ENCODE results near the gene PALM3.
"Not testable (repeated sequence)": the region's sequence is repeated elsewhere in the genome, so short reads cannot be mapped to it uniquely, and the experiment has no call there.

The PALM3 gene

GRCh38 chr19:14059093-14059480 is 2.8 kb downstream of the PALM3 start:
- peak; percentile 46 for DNase-seq

DNA sequence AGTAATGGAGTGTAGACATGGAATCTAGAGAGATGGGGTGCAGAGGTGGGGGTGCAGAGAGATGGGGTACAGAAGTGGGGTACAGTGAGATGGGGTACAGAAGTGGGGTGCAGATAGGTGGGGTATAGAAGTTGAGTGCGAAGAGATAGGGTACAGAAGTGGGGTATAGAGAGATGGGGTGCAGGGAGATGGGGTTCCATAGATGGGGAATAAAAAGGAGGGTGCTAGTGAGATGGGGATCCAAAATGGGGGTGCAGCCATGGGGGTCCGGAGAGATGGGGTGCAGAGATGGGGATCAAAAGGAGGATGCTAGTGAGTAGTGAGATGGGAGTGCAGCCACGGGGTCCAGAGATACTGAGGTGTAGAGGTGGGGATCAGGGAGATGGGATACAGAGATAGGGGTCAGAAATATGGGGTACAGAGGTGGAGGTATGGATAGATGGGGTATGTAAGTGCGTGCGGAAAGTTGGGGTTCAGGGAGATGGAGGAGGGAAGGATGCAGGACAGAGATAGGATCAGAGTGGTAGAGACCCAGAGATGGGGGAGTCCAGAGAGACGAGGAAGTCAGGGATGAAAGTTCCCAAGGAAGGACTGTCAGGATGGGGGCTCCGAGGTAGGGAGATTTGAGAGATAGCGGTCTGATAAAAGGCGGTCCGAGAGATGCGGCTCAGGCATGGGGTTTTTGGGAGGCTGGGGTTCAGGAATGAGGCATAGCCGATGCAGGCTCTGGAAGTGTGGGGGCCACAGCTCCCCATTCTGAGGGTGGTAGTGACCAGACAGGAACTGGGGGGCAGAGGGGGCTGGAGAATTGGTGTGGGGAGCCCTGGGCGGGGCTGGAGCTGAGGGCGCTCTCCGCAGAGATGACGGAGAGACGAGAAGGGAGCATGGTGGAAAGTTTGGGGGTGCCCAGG is 3.4 kb downstream of the PALM3 start:
- no peak for DNase-seq

GRCh38 chr19:14056741-14057356 is 5.0 kb downstream of the PALM3 start:
- DNase-seq, result no peak

- DNase-seq, result no peak
These were observed 5.7 kb downstream of the PALM3 start for GRCh38 chr19:14056069-14056666.

DNA sequence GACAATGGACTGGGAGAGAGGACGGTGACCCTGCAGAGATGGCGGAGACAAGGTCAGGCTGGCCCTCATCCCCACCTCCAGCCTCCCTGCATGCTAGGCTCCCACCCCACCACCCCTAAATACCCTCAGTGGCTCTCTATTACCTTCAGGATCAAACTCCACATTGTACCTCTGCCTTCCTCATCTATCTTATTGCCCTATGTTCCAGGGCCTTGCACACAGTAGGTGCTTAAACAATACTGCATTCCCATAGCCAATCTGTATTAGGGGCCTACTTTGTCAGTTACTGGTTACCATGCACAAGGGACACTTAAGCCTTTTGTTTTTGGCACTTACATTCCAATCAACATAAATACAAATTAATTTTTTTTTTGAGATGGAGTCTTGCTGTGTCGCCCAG is 6.5 kb downstream of the PALM3 start:
- no peak for DNase-seq

GRCh38 chr19:14054721-14055120 is 7.2 kb downstream of the PALM3 start:
- DNase-seq, result no peak

GRCh38 chr19:14054099-14054498 is 7.8 kb downstream of the PALM3 start:
- DNase-seq, result no peak

DNA sequence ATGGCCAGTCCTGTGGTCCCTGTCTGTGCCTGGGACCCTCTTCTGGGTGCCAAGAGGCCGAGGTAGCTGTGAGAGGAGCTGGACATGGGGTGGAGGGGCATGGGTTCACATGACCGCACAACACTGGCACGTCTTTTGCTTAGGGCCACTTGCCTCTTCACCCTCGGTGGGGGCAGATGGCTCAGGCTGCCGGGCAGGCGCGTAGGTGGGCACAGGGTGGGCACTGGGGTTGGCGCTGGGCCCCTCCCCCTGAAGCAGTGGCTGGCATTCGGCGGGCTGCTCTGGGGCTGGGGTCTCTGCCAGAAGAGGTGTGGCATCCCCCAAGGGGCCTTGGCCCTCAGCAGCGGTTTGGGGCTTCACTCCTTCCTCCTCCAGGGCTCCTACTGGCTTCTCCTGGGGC is 8.4 kb downstream of the PALM3 start:
- DNase-seq, result no peak

DNA sequence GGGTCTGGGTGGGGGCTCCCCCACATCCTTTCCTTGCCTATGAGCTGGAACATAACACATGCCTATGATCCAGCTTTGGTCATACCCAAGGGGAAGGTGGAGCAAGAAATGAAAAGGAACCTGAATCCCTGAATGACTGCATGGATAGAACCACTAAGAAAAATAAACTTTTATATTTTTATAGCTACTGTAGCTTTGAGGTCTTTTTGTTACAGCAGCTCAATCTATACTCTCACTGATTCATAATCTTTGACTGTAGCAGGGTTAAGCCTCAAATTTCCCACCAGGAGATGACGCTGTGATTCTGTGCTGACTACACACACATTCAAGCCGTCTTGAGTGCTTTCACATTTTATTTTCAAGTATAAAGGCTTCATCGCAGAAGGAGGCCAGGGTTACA is 8.8 kb downstream of the PALM3 start:
- DNase-seq, result no peak

DNA sequence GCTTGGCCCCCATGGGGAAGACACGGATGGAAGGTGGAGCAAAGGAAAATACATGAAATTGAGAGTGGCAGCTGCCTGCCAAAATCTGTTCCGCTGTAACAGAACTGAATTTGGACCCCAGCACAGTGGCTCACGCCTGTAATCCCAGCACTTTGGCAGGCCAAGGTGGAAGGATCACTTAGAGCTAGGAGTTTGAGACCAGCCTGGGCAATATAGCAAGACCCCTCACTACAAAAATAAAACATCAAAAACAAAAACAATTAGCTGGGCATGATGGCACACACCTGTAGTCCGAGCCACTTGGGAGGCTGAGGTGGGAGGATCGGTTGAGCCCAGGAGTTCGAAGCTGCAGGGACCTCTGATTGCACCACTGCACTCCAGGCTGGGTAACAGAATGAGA is 9.4 kb downstream of the PALM3 start:
- no peak for DNase-seq

DNA sequence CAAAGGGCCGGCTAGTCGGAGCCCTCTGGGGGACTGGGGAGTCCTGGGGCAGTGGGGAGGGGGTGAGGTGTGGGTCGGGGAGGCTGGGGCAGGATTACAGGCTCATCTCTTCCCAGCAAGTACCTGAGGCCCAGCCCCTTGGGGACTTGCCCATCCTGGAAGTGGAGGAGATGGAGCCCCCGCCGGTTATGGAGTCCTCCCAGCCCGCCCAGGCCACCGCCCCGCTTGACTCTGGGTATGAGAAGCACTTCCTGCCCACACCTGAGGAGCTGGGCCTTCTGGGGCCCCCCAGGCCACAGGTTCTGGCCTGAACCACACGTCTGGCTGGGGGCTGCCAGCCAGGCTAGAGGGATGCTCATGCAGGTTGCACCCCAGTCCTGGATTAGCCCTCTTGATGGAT is 9.9 kb downstream of the PALM3 start:
- DNase-seq, result no peak

DNA sequence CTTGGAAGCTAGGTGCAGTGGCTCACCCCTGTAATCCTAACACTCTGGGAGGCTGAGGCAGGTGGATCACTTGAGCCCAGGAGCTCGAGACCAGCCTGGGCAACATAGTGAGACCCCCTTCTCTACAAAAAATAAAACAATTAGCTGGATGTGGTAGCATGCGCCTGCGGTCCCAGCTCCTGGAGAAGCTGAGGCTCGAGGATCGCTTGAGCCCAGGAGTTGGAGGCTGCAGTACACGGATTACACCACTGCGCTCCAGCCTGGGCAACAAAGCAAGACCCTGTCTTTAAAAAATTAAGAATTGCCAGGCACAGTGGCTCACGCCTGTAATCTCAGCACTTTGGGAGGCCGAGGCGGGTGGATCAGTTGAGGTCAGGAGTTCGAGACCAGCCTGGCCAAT is 10.9 kb downstream of the PALM3 start:
- DNase-seq, result not testable (repeated sequence)

DNA sequence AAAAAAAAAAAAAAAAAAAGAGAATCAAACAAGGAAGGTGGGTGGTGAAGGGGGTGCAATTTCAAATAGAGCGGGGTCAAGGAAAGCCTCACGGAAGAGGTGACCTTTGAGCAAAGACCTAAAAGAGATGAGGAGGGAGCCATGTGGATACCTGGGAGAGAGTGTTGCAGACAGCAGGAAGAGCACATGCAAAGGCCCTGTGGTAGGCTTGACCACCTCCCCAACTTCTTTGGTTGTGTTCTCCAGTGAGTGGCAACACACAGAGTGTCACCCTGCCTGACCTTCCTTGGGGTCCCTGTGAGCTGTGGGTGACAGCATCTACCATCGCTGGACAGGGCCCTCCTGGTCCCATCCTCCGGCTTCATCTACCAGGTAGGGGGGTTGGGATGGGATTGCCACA is 11.4 kb downstream of the PALM3 start:
- no peak for DNase-seq

DNA sequence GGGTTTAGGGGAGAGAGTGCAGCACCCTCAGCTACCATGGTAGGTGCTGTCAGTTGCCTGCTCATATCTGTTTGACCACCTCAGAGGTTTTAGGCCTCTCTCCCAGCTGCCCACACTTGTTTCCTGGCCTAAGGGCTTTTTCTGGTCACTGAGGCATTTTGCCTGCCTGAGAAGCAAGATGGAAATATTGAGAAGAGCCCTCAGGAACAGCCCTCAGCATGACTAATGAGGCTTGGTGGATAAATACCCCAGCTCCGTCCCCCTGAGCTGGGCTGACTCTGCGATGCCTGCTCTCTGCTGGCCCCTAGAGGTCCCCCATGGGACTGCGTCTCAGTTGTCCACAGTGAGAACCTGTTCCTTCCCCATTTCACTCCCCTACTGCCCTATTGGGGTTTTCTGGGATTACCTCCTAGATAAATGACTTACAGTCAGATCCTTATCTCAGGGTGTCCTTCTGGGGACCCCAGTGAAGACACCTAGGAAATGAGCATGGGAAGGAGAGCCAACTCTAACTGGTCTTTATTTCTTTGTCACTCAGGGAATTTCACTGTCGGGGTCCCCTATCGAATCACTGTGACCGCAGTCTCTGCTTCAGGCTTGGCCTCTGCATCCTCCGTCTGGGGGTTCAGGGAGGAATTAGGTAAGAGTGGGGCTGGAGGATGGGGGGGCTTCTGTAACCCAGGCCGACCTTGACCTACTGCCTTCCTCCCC is 13.3 kb downstream of the PALM3 start:
- DNase-seq, result peak; percentile 80

- not testable (repeated sequence) for DNase-seq
These were observed 14.0 kb downstream of the PALM3 start for GRCh38 chr19:14047866-14048265.

DNA sequence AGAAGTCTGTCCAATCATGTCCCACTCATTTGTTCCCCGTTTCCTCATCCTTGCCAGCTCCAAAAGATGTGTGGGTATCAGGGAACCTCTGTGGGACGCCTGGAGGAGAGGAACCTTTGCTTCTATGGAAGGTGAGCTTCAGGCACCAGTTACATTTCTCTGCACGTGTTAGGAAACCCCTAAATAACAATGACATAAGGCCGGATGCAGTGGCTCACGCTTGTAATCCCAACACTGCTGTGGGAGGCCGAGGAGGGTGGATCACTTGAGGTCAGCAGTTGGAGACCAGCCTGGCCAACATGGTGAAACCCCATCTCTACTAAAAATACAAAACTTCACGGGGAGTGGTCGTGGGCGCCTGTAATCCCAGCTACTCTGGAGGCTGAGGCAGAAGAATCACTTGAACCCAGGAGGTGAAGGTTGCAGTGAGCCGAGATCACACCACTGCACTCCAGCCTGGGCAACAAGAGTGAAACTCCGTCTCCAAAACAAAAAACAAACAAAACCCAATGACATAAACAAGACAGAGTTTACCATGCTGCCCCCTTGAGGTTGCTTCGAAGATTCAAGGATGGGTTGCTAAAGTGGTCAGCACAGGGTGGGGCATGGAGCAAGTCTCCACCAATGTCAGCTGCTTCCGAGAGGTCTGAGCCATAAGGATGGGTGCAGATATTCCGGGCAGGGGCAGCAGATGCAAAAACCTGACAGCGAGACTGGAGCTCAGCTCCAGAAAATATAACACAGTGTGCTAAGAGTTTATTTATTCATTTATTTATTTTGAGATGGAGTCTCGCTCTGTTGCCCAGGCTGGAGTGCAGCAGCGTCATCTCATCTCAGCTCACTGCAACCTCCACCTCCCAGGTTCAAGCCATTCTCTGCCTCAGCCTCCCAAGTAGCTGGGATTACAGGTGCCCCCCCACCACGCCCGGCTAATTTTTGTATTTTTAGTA is 18.9 kb downstream of the PALM3 start:
- DNase-seq, result peak; percentile 47

- DNase-seq, result no peak
These were observed 22.7 kb downstream of the PALM3 start for GRCh38 chr19:14039181-14039580.

DNA sequence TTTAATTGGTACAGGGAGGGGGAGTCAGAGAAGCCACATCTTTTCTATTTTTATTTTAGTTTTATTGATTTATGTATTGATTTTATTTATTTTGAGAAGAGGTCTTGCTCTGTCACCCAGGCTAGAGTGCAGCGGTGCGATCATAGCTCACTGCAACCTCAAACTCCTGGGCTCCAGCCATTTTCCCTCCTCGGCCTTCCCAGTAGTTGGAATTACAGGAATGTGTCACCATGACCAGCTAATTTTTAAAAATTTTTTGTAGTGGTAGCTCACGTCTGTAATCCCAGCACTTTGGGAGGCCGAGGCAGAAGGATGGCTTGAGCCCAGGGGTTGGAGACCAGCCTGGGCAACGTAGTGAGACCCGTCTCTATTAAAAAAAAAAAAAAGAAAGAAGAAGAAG is 26.2 kb downstream of the PALM3 start:
- DNase-seq, result no peak

GRCh38 chr19:14035159-14035558 is 26.7 kb downstream of the PALM3 start:
- not testable (repeated sequence) for DNase-seq

DNA sequence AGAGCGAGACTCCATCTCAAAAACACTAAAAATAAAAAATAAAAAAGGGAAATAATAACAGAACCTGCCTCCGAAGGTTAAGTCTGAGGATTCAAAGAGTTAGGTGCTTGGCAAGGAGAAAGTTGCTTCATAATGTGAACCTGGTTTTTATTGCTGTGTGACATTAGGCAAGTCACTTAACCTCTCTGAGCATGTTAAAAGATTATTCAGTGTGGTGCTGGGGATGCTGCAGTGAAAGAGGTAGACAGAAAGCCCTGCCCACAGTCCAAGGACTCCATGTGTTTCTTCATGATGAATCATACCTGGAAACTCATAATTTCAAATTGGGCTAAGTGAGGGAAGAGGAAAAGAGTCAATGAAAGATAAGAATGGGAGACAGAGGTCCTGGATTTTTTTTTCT is 27.9 kb downstream of the PALM3 start:
- DNase-seq, result no peak

- peak; percentile 91 for DNase-seq
These were observed 30.0 kb downstream of the PALM3 start, which contains the start of gene IL27RA for GRCh38 chr19:14031719-14032480. Gene IL27RA, plus strand, starts transcription at chr19:14031762. Its CDS starts 111 bp downstream, at chr19:14031873.
